Breast epithelium (tissue), 3 donors: ENCODE data around the gene GRPEL2.

Experiments used
- CTCF ChIP-seq, 3 donors: fragments of 450-650 bp; IDR thresholded peaks; one replicate each; pipeline ENCODE4 v1.5.1; 2016 to 2017; ENCODE audit warnings: antibody characterized with exemption in 3 of 3, mild to moderate bottlenecking in 3 of 3, moderate library complexity in 3 of 3
- POLR2A ChIP-seq: fragments of 450-650 bp; IDR thresholded peaks from one replicate; pipeline ENCODE4 v1.6.1; 2016; ENCODE audit warnings: antibody characterized with exemption, mild to moderate bottlenecking, moderate library complexity

- TF ChIP-seq CTCF (IDR thresholded peaks at IDR 0.05) (no peak), POLR2A (no peak)
Measured at GRCh38 chr5:149376711-149377447, 31.6 kb downstream of the GRPEL2 start.
